Measurements from ENCODE around the gene PKP3. TPM values are rescaled to one million over a fixed set of nuclear protein-coding genes. Genes with fewer than 3 reads are reported as not detected.
"Not testable (repeated sequence)": the region's sequence is repeated elsewhere in the genome, so short reads cannot be mapped to it uniquely, and the experiment has no call there.

Gene PKP3
- total RNA-seq, 1 donor from 2014 or later: 23.9 TPM

- Histone ChIP-seq H3K36me3 (ENCODE audit: control insufficient read depth, insufficient read depth, low read length) (no peaks in the 10 kb centered on the region), H3K27me3 (ENCODE audit: control insufficient read depth, insufficient read depth, low read length) (peaks cover 18% of the 10 kb centered on the region), H3K4me3 (ENCODE audit: low read depth, low read length) (no peak overlapping the region)
- no peak for DNase-seq (ENCODE audit: low read depth)
- no peak for TF ChIP-seq CTCF (IDR thresholded peaks at IDR 0.05; ENCODE audit: insufficient read depth, low read length, poor library complexity, severe bottlenecking)
These were observed 31.2 kb upstream of the PKP3 start for GRCh38 chr11:362642-363442.

GRCh38 chr11:363443-363805, 30.6 kb upstream of the PKP3 start:
- not testable (repeated sequence) for H3K4me3 ChIP-seq (ENCODE audit: low read depth, low read length); H3K36me3 ChIP-seq (ENCODE audit: control insufficient read depth, insufficient read depth, low read length)

GRCh38 chr11:363948-364761, 29.9 kb upstream of the PKP3 start:
- Histone ChIP-seq H3K36me3 (ENCODE audit: control insufficient read depth, insufficient read depth, low read length) (no peaks in the 10 kb centered on the region), H3K4me3 (ENCODE audit: low read depth, low read length) (no peak overlapping the region), H3K27me3 (ENCODE audit: control insufficient read depth, insufficient read depth, low read length) (peaks cover 29% of the 10 kb centered on the region)
- TF ChIP-seq CTCF (IDR thresholded peaks at IDR 0.05; ENCODE audit: insufficient read depth, low read length, poor library complexity, severe bottlenecking): peak; percentile 37
- no peak for DNase-seq (ENCODE audit: low read depth)

More at GRCh38 chr11:363443-363805, 30.6 kb upstream of the PKP3 start:
- not testable (repeated sequence) for DNase-seq (ENCODE audit: low read depth)
- peaks cover 24% of the 10 kb centered on the region for H3K27me3 ChIP-seq (ENCODE audit: control insufficient read depth, insufficient read depth, low read length)

- Histone ChIP-seq H3K27me3 (ENCODE audit: control insufficient read depth, insufficient read depth, low read length) (peaks cover 31% of the 10 kb centered on the region), H3K4me3 (ENCODE audit: low read depth, low read length) (no peak overlapping the region), H3K36me3 (ENCODE audit: control insufficient read depth, insufficient read depth, low read length) (no peaks in the 10 kb centered on the region)
- no peak for TF ChIP-seq CTCF (IDR thresholded peaks at IDR 0.05; ENCODE audit: insufficient read depth, low read length, poor library complexity, severe bottlenecking)
- DNase-seq (ENCODE audit: low read depth): no peak
These were observed 28.9 kb upstream of the PKP3 start for GRCh38 chr11:364991-365725.

GRCh38 chr11:365831-366230, 28.2 kb upstream of the PKP3 start:
- TF ChIP-seq CTCF (IDR thresholded peaks at IDR 0.05; ENCODE audit: insufficient read depth, low read length, poor library complexity, severe bottlenecking): no peak
- no peaks in the 10 kb centered on the region for H3K36me3 ChIP-seq (ENCODE audit: control insufficient read depth, insufficient read depth, low read length)
- H3K4me3 ChIP-seq (ENCODE audit: low read depth, low read length): no peak overlapping the region
- no peak for DNase-seq (ENCODE audit: low read depth)
- peaks cover 38% of the 10 kb centered on the region for H3K27me3 ChIP-seq (ENCODE audit: control insufficient read depth, insufficient read depth, low read length)

- Histone ChIP-seq H3K27me3 (ENCODE audit: control insufficient read depth, insufficient read depth, low read length) (peaks cover 42% of the 10 kb centered on the region), H3K4me3 (ENCODE audit: low read depth, low read length) (no peak overlapping the region), H3K36me3 (ENCODE audit: control insufficient read depth, insufficient read depth, low read length) (no peaks in the 10 kb centered on the region)
- no peak for TF ChIP-seq CTCF (IDR thresholded peaks at IDR 0.05; ENCODE audit: insufficient read depth, low read length, poor library complexity, severe bottlenecking)
- DNase-seq (ENCODE audit: low read depth): no peak
These were observed 26.0 kb upstream of the PKP3 start for GRCh38 chr11:367956-368413.
